HEK293T (cell line): Measurements from ENCODE around the gene RBM18.

Experiments
- CTCF ChIA-PET: fragments of 350-600 bp; formaldehyde crosslinking; extraction: SDS; loops from one replicate; lab custom pipeline; 2021; ENCODE audit warnings: antibody characterized with exemption, inconsistent platforms; lab: Yijun Ruan, JAX
- POLR2A ChIA-PET: fragments of 350-600 bp; formaldehyde crosslinking; extraction: SDS; loops from one replicate; lab custom pipeline; 2020; ENCODE audit warnings: antibody characterized with exemption, inconsistent platforms; lab: Yijun Ruan, JAX
- DNase-seq: peaks from one replicate; pipeline ENCODE4 v3.0.0; 2012; ENCODE audit warnings: mixed read lengths; ENCODE audit errors: extremely low spot score
- ARNT ChIP-seq: fragments of 450-650 bp; IDR thresholded peaks from 2 replicates; pipeline ENCODE4 v1.6.1; 2017; ENCODE audit warnings: mild to moderate bottlenecking
- BHLHE40 ChIP-seq: fragments of 450-650 bp; IDR thresholded peaks from 2 replicates; pipeline ENCODE4 v1.6.1; 2016; ENCODE audit warnings: mild to moderate bottlenecking, moderate library complexity, borderline replicate concordance
- CTBP1 ChIP-seq: fragments of 450-650 bp; IDR thresholded peaks from 2 replicates; pipeline ENCODE4 v1.6.1; 2016; ENCODE audit warnings: borderline replicate concordance
- ELF4 ChIP-seq: fragments of 450-650 bp; IDR thresholded peaks from 2 replicates; pipeline ENCODE4 v1.6.1; 2017; ENCODE audit warnings: antibody characterized with exemption
- FOXA1 ChIP-seq: fragments of 450-650 bp; IDR thresholded peaks from 2 replicates; pipeline ENCODE4 v1.6.1; 2016; ENCODE audit warnings: mild to moderate bottlenecking
- FOXK2 ChIP-seq: fragments of 450-650 bp; IDR thresholded peaks from 2 replicates; pipeline ENCODE4 v1.6.1; 2016; ENCODE audit warnings: mild to moderate bottlenecking
- FOXM1 ChIP-seq: fragments of 450-650 bp; IDR thresholded peaks from 2 replicates; pipeline ENCODE4 v1.6.1; 2017; ENCODE audit warnings: mild to moderate bottlenecking, borderline replicate concordance
- HDGF ChIP-seq: fragments of 450-650 bp; IDR thresholded peaks from 2 replicates; pipeline ENCODE4 v1.6.1; 2017; ENCODE audit warnings: antibody characterized with exemption, borderline replicate concordance
- L3MBTL2 ChIP-seq: fragments of 450-650 bp; conservative IDR thresholded peaks from 2 replicates; pipeline ENCODE4 v1.6.1; 2016; ENCODE audit warnings: mild to moderate bottlenecking
- LEF1 ChIP-seq: fragments of 450-650 bp; IDR thresholded peaks from 2 replicates; pipeline ENCODE4 v1.6.1; 2017; ENCODE audit warnings: mild to moderate bottlenecking, borderline replicate concordance
- NFRKB ChIP-seq: fragments of 450-650 bp; IDR thresholded peaks from 2 replicates; pipeline ENCODE4 v1.6.1; 2016; ENCODE audit warnings: mild to moderate bottlenecking, moderate library complexity
- SP1 ChIP-seq: fragments of 450-650 bp; IDR thresholded peaks from 2 replicates; pipeline ENCODE4 v1.6.1; 2017
- SUZ12 ChIP-seq: fragments of 450-650 bp; IDR thresholded peaks from 2 replicates; pipeline ENCODE4 v1.6.1; 2016; ENCODE audit warnings: mild to moderate bottlenecking
- TARDBP ChIP-seq: fragments of 450-650 bp; IDR thresholded peaks from 2 replicates; pipeline ENCODE4 v1.6.1; 2016
- ZNF384 ChIP-seq: fragments of 450-650 bp; IDR thresholded peaks from 2 replicates; pipeline ENCODE4 v1.6.1; 2016
- TF ChIP-seq, protein P1 (sequence below): fragments of 450-650 bp; IDR thresholded peaks from 2 replicates; pipeline ENCODE4 v1.6.1; 2016

The RBM18 gene

DNA sequence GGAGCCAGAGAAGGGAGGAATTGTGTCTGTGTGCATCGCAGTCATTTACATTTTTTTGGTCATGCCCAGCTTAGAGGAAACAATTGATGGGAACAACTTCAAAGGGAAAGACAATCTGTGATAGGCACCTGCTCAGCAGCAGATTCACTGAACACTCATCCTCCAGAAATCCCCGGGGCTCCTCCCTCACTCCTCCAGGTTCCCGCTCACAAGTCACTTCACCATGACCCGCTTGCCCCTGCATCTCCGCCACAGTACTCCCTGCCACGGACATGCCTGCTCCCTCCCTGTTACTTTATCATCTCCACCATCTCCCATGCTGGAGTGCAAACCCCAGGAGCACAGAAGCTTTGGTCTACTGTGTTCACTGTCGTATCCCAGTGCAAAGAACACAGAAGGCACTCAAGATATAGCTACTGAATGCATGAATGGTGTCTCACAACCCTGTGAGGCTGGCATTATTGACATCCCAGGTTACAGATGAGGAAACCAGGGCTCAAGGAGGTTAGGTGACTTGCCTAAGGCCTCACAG, 52.1 kb downstream of the RBM18 start:
- DNase-seq: no peak
- TF ChIP-seq CTBP1 (no peak), FOXA1 (no peak), ELF4 (no peak), HDGF (no peak), FOXK2 (no peak), NFRKB (no peak), TARDBP (no peak), ARNT (no peak), ZNF384 (no peak), FOXM1 (no peak), SUZ12 (no peak), SP1 (no peak), L3MBTL2 (no peak)
- TF ChIP-seq, protein P1, sequence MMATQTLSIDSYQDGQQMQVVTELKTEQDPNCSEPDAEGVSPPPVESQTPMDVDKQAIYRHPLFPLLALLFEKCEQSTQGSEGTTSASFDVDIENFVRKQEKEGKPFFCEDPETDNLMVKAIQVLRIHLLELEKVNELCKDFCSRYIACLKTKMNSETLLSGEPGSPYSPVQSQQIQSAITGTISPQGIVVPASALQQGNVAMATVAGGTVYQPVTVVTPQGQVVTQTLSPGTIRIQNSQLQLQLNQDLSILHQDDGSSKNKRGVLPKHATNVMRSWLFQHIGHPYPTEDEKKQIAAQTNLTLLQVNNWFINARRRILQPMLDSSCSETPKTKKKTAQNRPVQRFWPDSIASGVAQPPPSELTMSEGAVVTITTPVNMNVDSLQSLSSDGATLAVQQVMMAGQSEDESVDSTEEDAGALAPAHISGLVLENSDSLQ: no peak
- POLR2A ChIA-PET: no interaction called here
- CTCF ChIA-PET: no interaction called here

DNA sequence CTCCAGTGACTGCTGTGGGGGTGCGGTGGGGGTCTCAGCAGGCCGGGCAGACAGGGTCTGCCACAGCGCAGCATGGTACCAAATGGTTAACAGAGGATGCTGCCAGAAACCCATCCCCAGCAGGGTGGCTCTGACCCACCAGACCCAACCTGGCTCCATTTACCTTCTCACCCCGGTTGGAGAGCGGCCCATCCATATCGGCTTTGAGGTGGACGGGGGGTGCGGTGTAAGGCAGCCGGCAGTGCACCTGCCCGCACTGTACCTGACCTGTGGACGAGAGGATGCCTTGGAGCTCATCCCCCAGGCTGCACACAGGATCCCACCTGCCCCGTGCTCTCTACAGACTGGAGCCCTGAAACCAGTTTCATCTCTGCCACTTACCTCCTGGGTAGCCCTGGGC, 55.2 kb downstream of the RBM18 start:
- TF ChIP-seq ARNT (no peak), CTBP1 (no peak), SP1 (no peak), SUZ12 (no peak), FOXM1 (no peak), L3MBTL2 (no peak), NFRKB (no peak), ZNF384 (no peak)
- TF ChIP-seq, protein P1: no peak
- CTCF ChIA-PET: no interaction called here
- POLR2A ChIA-PET: no interaction called here
- DNase-seq: no peak

DNA sequence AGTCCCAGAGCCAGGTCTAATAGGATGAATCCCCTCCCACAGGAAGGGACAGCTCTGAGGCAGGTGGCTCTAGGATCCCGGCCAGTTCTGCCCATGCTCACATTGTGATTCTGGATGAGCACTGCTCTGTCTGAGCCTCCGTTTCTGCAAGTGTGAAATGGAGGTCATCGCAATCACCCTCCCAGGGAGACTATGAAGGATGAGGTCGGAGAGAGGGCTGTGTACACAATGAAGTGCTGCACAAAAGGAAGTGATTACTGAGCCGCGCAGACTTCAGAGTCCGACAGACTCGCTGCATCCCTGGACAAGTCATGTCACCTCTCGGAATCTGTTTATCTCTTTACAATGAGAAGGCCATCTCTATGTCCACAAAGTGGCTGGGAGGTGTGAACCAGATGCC, 57.5 kb downstream of the RBM18 start:
- POLR2A ChIA-PET: no interaction called here
- CTCF ChIA-PET: no interaction called here
- TF ChIP-seq L3MBTL2: no peak
- TF ChIP-seq FOXA1: no peak
- no peak for TF ChIP-seq LEF1
- TF ChIP-seq ZNF384: no peak
- no peak for TF ChIP-seq CTBP1
- no peak for TF ChIP-seq HDGF
- no peak for TF ChIP-seq FOXM1
- TF ChIP-seq ARNT: no peak
- no peak for TF ChIP-seq FOXK2
- no peak for TF ChIP-seq SP1
- no peak for TF ChIP-seq SUZ12
- no peak for TF ChIP-seq NFRKB
- no peak for TF ChIP-seq BHLHE40
- TF ChIP-seq, protein P1: no peak
- TF ChIP-seq TARDBP: no peak
- TF ChIP-seq ELF4: no peak
- no peak for DNase-seq

DNA sequence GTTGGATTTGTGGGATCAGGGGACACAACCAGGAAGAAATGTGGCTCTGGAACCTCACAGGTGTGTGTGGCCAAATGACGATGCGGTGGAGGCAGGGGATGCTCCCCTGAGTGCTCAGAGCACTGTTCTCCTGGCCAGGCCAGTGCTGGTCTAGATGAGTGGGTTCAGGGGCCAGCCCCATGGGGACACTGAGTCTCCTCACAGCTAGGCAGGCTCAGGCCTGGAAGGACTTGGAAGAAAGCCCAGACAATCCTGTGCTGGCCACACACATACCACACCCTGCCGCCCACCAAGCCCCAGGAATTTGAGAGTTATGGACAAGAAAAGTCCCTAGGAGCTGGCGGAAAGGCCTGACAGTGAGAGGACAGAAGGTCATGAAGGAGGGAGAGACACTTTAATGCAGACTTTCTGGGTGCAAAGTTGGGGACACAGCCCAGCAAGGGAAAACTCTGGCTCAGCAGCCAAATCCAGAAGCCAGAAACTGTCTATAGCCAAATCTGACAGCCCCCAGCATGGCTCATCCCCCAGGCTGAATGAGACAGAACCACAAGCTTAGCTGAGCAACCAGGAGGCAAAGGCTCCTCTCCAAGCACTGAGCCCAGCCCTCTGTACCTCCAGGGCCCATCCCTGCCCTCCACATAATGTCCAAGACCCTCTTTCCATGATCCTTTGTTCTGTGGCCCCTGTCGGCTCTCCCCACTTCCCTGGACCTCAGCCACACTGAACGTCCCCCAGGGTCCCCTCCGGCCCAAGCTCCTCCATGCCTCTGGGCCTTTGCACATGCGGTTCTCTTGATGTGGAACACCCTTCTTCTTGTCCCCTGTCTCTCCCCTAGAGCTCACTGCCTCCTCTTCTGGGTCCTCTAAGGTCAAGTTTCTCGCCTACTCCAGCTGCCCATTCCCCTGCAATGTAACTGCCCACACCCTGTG, 58.3 kb downstream of the RBM18 start:
- DNase-seq: no peak
- TF ChIP-seq L3MBTL2: no peak
- no peak for TF ChIP-seq ELF4
- no peak for TF ChIP-seq SP1
- no peak for TF ChIP-seq NFRKB
- no peak for TF ChIP-seq FOXA1
- ChIA-PET POLR2A (no interaction called here), CTCF (no interaction called here)

DNA sequence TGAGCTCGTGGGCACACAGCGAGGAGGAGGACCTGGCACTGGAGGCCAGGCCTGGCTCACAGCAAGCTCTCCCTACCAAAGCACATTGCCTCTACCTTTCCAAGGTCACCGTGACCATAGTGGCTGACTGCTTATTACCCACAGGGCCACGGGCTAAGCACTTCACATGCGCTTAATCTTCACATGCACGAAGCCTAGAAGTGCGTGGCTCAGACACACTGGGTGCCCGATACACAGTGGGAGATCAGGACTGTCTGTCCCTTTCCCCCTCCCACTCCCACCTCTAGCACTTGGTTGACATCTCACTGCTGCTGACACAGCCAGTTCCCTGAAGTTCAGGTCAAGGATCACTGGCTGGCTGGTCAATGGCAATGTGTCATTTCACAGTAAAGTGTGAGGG, 59.5 kb downstream of the RBM18 start:
- TF ChIP-seq CTBP1 (no peak), FOXA1 (no peak), SUZ12 (no peak), BHLHE40 (no peak), L3MBTL2 (no peak), FOXM1 (no peak), ARNT (no peak), TARDBP (no peak), ZNF384 (no peak), HDGF (no peak)
- TF ChIP-seq, protein P1: no peak
- no peak for DNase-seq
- ChIA-PET CTCF (no interaction called here), POLR2A (no interaction called here)

DNA sequence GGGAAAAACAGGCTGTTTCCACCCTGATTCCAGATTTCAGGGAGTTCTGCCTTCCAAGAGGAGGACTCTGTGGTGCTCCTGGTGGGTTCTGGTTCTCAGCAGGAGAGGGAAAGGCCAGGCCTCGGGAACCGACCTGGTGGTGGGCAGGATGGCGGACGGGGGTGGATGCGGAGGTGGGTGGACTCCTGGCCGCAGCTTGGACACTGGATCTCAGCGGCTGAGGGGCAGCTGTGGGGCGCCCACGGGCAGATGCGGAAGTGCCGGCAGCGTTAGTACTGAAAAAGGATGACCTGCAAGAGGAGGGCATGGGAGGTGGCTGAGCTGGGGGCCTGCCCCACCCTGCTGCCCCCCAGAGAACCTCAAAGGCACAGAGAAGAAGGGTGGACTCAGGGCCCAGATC, 60.1 kb downstream of the RBM18 start:
- ChIA-PET POLR2A (no interaction called here), CTCF (no interaction called here)
- no peak for DNase-seq
- TF ChIP-seq, protein P1: no peak
- TF ChIP-seq FOXA1 (no peak), L3MBTL2 (no peak)
